COLO829 (cell line): Measurements from ENCODE around the gene FIGN.

Source experiments
- DNase-seq: peaks from one replicate; pipeline ENCODE4 v3.0.0; 2012; ENCODE audit warnings: low spot score

Gene FIGN, protein sequence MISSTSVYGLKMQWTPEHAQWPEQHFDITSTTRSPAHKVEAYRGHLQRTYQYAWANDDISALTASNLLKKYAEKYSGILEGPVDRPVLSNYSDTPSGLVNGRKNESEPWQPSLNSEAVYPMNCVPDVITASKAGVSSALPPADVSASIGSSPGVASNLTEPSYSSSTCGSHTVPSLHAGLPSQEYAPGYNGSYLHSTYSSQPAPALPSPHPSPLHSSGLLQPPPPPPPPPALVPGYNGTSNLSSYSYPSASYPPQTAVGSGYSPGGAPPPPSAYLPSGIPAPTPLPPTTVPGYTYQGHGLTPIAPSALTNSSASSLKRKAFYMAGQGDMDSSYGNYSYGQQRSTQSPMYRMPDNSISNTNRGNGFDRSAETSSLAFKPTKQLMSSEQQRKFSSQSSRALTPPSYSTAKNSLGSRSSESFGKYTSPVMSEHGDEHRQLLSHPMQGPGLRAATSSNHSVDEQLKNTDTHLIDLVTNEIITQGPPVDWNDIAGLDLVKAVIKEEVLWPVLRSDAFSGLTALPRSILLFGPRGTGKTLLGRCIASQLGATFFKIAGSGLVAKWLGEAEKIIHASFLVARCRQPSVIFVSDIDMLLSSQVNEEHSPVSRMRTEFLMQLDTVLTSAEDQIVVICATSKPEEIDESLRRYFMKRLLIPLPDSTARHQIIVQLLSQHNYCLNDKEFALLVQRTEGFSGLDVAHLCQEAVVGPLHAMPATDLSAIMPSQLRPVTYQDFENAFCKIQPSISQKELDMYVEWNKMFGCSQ

DNA sequence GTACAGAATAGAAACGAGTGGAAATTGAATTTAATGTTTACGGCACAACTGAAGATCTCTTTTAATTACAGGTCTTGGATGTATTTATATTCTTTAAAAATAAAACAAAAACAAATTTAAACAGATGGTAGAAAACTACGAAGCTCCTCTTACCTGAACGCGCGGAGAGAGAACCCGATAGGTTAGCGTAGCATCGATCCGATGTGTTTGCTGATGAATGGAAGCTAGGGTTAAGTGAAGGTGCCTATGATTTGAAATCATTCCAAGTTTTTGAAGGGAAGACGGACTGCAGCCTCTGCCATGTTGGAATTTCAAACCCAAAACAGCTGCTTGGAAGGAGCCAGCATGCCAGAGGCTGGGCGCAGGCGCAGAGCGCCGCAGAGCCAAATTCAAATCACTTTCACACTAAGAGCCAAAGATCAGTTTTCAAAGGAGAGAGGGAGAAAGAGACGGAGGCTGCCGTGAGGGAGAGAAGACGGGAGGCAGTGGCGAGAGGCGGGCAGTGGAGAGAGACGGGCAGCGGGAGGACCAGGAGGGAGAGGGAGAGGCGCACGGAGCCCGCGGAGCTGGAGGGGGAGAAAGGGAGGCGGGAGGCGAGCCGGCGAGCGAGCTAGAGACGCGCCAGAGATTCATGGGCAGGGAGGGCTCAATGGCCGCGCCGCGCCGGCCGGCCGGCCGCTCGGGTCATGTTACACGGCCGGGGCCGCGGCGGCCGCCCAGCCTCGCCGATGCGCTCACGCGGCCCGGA lies at the start of gene FIGN:
Gene FIGN, minus strand, starts transcription at position 324 of the 748 bp plus-strand sequence. CDS start 1,081 bp downstream, outside the sequence.
- peak; percentile 89 for DNase-seq

DNA sequence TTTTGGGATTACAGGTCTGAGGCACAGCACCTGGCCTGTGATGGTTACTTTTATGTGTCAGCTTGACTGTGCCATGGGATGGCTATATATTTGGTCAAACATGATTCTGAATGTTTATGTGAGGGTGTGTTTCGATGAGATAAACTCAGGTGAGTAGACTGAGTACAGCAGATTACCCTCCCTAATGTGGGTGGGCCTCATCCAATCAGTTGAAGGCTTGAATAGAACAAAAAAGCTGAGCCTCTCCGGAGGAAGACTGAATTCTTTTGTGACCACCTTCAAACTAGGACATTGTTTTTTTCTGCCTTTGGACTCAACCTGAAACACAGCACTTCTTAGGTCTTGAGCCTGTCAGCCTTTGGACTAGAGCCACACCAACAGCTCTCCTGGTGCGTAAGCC lies 49.4 kb upstream of the FIGN start:
- no peak for DNase-seq

DNA sequence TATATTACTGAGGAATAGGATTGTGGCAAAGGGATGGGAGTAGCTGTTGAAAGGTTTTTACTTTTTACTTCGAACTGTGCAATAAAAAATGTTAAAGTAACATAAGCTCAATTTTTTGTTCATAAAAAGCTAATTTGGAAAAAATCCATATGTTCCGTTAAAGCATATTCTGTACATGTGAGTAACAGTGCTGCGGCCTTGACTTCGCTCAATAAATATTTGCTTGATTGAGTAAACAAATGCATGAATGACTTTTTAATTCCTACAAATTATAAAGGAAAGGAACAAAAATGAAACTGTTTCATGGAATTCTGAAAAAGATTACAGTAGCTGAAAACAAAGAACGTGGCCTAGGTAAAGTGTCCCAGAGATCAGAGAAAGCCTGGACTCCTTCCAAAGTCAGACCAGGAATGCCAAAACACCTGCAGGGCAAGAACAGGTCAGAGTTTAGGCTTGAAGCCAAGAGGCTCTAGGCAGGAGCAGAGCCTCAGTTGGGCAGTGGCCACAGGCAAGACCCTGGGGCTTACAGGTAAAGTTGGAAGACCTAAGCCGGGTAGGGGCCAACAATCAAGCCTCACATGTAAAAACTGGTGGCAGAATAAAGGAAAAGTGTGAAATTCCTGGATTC lies 44.3 kb upstream of the FIGN start:
- no peak for DNase-seq

DNA sequence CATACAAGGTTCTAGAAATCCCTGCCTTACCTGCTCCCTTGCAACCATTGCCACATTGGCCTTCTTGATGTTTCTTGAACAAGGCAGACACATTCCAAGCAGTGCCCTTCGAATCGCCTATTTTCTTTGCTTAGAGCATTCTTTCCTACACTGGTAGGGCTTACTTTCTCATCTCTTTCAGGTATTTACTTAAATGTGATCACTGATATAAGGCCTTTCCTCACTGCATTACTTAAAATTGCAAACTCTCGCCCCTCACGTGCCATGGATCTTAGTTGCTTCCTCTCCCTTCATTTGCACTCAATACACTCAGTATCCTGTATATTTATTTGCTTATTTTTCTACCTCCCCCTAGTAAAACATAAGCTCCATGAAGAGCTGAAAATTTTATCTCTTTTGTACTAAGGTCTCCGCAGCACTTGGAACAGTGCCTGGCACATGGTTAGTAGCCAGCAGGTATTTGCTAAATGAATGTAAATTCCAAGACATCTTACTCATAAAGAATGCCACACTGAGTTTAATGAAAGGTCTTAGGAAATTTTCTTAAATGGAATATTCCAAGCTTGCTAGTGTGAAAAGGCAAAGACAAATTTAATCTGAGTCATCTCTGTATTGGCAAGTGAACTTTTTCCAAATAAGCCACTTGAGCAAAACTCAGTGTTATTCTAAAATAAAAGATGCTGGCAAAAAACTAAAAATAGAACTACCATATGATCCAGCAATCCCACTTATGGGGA lies 42.4 kb upstream of the FIGN start:
- DNase-seq = peak; percentile 56

DNA sequence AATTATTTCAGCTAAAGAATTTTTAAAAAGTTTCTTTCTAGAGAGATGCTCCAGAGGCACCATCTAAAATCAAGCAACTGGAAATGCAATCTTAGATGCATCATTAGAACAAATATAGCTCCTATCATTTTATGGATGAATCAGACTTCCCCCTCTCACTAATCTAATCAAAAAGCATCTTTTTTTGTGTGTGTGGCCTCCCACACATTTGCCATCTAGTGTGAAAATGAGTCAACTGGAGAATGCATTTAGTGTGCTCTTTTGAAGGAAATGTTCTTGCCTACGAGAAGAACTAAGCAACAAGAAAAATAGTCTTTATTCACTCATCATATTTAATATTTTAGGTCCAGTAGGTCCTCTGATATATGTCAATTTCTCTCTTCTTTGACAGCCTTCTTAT lies 39.5 kb upstream of the FIGN start:
- DNase-seq = peak; percentile 32

DNA sequence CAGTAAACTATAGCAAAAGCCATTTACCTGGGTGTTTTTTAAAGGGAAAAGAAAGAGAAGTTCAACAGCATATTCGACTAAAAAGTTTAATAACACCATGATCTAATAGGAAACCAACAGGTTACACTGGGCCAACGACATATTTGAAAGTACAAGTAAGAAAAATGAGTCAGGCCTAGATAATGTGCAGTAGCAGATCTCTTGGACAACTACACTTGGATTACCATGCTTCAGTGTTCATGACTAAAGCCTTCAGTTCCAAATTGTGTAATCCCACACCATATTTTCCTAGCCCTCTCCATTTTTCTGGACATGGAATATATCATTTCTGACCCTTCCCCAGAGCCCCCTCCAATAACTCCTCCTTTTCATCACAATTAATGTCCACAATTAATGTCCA lies 39.1 kb upstream of the FIGN start:
- peak; percentile 8 for DNase-seq

DNA sequence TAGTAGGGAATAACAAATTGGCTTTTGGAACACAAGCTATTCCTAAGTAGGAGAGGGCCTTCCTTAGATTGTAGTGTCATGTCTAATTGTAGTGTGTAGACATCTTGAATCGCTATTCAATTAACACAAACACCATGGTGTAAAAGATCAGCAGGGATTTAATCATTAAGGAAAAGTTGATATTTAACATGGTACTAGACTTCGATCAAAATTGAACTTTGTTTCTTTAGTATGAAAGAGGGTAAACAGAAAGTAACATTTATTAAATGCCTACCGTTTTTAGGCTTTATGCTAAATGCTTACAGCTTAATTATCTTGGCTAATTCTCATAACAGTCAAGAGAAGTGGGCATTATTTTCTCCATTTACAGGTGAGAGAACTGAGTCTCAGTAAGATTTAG lies 37.5 kb upstream of the FIGN start:
- DNase-seq = no peak

DNA sequence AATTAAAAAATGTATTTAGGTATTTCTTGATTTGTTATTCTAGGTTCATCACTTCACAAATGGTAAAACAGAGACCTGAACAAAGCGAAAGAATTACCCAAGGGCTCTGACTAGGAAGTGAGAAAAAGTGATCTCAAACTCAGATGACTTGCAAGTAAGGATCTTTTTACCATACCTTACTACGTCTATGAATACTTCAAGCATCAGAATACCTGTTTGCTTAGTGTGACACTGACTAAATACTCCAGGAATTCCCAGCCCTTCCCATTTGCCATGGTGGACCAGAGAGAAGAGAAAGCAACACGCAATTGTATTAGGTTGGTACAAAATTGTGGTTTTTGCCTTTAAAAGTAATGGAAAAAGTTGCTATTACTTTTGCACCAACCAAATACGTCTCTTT lies 35.8 kb upstream of the FIGN start:
- no peak for DNase-seq

DNA sequence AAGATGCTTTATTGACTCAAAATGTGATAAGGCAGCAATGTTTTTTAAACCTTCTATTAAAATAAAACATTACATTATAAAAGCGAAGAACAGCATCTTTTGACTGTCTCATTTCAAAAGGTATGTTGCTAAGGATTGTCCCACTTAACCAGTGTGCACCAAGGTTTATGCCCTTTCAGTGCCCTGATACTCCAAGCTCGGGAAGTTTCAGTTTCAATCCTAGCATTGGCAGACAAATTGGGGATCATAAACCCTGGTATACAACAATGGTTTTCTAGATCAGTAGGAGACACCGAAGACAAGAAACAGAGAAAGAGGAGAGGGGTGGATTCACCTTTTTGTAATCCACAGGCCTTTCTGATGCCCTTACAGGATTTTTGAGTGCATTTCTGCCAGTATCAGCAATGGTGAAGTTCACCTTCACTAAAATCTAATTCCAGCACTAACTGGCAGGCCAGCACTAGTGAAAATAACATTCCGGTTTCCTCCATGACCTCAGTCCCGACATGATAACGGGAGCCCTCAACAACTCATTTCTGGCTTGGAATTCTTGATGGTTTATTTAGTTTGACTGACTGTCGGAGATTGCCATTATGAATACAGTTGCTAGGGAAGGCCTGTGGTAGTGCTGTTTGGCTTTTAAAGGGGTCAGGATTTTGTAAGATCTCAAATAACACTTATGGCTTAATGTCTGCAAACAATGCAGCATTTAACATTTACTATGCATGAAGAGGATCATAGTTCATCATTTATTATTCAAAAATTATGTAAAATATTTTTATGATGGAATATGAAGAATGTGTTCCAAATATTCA lies 33.3 kb upstream of the FIGN start:
- DNase-seq = no peak

DNA sequence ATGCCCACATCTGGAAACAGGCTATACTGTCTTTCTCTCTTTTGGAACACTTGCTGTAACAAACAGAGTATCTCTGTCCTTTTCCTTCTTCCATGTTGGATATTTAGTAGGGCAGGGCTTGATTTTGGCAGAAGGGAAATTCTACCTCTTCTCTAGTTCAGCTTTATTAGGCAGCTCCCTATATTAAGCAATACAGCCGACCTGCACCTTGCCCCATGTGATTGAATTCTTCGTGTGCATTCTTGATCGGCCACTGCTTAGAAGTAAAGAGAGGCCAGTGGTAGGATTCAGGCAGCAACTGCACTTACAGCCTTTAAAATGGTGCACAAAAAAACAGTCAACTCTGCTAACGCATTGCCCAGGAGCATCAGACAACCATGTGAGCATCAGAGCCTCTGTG lies 31.3 kb upstream of the FIGN start:
- DNase-seq = no peak

DNA sequence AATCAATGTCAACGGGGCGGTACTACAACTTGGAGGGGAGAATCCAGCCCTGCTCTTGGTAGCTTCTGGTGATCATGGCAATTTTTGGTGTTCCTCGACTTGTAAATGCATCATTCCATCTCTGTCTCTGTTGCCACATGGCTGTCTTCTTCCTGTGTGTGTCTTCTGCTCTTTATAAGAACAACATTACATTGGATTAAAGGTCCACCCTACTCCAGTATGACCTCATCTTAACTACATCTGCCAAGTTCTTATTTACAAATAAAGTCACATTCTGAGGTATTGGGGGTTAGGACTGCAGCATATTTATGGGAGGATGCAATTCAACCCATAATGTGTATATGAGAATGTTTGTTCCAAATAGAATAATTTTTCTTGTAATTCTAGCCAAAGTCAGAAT lies 28.8 kb upstream of the FIGN start:
- DNase-seq = no peak

DNA sequence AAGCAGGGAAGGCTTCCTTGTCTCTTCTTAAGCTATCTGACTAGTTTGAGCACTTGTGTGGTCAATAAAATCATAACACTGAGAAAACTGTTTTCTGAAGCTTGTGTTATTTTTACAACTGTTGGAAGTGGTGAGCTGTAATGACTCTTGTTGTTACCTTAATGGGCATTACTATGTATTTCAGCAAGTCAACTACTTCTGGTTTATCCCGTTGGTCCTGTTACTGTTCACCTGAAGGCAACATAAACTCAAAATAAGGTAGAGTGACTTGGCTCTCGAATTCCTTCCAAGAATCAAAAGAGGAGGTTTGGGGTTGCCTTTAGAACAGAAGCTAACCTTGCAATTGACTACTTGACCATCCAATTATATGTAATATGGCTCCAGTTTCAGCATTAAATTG lies 23.2 kb upstream of the FIGN start:
- DNase-seq = no peak

DNA sequence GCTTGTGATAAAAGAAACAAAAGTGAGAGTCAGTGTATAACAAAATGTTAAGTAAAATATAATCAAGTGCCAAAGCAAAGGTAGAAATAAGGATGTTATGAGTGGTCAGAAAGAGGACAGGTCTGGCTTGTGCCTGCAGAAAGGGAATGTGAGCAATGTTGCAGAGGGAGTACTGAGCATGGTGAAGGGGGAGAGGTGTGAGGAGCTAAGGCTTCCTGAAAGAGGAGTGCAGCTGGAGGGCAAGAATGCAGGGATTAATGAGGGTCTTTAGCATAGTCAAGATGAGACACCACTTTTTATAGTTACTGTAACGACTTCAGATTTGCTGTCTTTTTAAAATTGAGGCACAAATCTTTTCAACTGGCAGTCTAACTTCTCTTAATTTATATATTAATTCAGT lies 22.0 kb upstream of the FIGN start:
- no peak for DNase-seq

DNA sequence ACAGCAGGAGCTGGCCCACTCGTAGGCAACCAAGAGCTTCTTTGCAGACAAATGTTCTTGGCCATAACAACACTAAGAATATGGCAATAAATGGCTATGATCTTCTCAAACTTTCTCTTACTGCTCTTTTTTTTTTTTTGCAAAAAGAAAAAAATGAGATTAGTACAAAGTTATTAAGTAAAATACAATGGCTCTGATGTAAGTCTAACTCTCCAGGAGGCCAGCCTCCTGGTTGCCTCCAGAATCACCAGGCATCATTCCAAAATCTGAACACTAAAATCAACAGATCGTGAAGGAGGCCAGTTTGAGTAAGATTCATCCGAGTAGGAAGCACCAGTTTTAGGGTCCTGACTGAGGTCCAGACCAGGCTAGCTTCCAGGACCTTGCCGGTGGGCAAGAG lies 20.8 kb upstream of the FIGN start:
- no peak for DNase-seq

DNA sequence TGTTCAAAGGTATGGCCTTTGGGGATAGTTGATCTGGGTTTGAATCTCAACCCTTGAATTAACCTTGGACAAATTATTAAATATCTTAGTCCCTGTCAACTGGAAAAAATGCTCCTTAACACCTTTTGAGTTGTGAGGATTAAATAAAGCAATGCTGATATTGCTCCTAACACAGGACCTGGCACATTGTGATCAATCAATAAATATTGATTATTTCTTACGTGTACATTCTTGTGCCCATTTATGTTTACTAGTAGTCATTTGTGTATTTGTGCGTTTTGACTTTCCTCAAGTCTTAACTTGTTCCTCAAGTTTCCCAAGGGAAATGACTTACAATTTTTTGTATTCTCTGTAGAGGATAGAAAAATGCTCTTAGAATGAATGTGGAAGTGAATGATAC lies 19.6 kb upstream of the FIGN start:
- DNase-seq = no peak

DNA sequence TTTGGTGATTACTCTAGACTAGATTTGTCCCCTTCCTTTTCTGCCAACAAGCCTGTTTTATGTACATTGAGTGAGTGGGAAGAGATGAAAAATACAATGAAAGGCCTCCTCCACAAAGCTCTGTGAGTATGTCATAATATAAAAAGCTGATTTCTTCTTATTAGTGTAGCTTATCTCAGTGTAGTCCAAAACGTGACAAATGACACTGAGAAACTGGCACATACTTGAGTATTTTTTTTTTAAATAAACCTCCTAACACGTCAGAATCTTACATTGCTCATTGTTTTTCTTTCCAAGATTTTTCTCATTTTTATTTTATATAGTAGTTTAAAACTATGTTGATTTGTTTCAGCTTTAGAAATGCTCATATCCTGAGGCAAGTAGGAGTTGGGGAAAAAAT lies 17.9 kb upstream of the FIGN start:
- DNase-seq = no peak

DNA sequence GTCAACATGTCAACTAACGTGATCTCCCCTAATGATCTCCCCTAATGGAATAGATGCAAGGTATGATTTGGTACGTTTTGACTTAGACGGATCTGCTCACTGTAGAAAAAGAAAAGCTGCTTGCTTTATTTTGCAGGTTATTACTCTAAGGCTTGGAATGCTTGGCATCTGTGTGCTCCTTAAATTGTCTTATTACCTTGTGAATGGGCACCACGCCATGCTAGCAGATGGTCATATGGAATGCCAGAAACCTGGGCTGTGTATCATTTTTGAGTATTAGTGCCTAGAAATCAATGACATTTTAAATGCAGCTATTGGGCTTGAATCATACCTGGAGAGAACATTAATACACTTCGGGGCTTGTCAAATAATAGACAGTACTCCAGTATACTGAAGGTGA lies 16.5 kb upstream of the FIGN start:
- no peak for DNase-seq

DNA sequence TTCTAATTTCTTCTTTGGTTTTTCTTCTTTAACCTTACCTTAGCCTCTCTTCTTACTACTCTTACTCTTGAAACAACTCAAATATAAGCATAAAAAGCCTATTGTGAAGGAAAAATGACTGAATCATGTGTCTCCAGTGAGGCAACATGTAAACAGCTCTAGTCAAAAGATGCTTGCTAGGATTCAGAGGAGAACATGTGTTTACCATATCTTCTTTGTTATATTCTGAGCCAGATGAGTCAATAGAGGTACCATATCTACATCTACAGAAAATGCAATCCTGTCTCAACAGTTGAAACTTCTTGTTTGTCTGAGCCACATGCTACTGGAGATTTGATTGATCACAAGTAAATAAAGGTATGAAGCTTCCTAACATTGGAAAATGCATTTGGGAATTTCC lies 15.9 kb upstream of the FIGN start:
- no peak for DNase-seq

DNA sequence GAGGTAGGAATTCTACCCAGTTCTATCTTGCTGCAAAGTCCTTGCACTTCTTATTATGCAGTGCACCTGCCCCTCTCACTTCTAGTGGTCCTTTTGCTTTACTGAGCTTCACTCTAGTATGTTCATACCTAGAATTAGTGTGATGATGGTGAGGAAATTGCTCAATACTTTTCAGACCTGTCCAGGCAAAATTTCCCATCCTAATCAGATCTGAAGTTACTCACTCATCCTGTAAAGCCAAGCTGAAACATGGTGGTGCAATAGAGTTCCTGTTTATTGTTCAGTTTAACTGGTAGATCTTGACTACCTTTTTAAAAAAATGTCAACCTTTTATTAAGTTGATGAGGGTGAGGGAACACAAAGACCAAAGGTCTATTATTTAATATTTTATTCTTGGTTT lies 12.6 kb upstream of the FIGN start:
- DNase-seq = no peak

DNA sequence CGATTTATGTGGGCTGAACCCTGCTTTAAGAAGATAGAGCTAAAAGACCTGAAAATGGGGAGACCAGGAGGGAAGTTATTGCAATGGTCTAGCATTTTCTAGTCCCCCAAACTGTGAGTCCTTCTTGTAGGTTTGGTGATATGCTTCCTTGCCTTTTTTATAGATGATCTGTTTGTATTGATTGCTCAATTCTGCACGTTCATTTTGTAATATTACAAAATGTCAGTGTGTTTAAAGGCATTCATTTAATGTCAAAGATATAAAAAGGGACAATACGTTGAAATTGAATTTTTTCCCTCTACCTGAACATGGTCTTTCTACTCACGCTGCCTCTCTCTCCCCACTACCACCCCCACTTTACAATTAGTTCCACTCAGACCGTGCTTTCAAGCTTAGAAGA lies 5.6 kb upstream of the FIGN start:
- DNase-seq = no peak

DNA sequence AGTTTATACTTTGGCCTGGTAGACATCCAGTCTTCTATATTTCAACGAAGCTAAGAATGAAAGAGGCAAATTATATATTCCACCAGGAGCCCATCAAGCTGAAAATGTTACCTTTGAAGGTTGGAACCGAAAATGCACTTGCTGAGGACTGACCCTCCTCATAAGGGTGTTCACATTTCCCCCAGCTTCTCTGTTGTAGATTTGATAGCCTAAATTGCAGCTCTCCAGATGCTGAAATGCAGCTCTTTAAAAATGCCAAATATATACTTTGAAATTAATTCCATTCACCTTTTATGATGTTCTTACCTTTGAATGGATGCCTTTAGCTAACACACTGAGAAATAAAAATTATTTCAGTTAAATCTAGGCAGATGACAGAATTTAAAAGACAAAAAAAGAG lies 1.8 kb upstream of the FIGN start:
- DNase-seq = no peak
